K562 (cell line): ENCODE data around the gene ZDHHC18. TPM values are rescaled to one million over a fixed set of nuclear protein-coding genes. Genes with fewer than 3 reads are reported as not detected.

Experiments
- ARNT ChIP-seq, 2 experiments: fragments of 450-650 bp; IDR thresholded peaks; 2 replicates each; pipeline ENCODE4 v1.6.1; 2016; ENCODE audit warnings: mild to moderate bottlenecking in 1 of 2
- ASH1L ChIP-seq: fragments of 450-650 bp; IDR thresholded peaks from 2 replicates; pipeline ENCODE4 v1.6.1; 2018; ENCODE audit warnings: borderline replicate concordance, mild to moderate bottlenecking, low read depth; ENCODE audit not compliant: partially characterized antibody
- ATF7 ChIP-seq: fragments of 450-650 bp; IDR thresholded peaks from 2 replicates; pipeline ENCODE4 v1.7.1; 2014; ENCODE audit warnings: mild to moderate bottlenecking, moderate library complexity
- BACH1 ChIP-seq: fragments of 200-800 bp; sonication (Bioruptor generic); IDR thresholded peaks from 2 replicates; pipeline ENCODE4 v1.6.1; 2016; ENCODE audit warnings: missing genetic modification characterization, missing compliant biosample characterization
- CHD2 ChIP-seq: IDR thresholded peaks from 2 replicates; pipeline ENCODE4 v1.6.1; 2011; ENCODE audit warnings: low read depth, low read length
- DEAF1 ChIP-seq: fragments of 450-650 bp; formaldehyde crosslinking; IDR thresholded peaks from 2 replicates; pipeline ENCODE4 v1.4.0; 2020; ENCODE audit warnings: mild to moderate bottlenecking, moderate library complexity
- EZH2 ChIP-seq: IDR thresholded peaks from 2 replicates; pipeline ENCODE4 v1.6.1; 2012; ENCODE audit warnings: low read depth, mild to moderate bottlenecking, inconsistent platforms, low read length, borderline replicate concordance
- HCFC1 ChIP-seq: IDR thresholded peaks from 2 replicates; pipeline ENCODE4 v1.6.1; 2012; ENCODE audit warnings: low read depth, low read length, improper control_type of control experiment
- MCM5 ChIP-seq: fragments of 450-650 bp; IDR thresholded peaks from 2 replicates; pipeline ENCODE4 v1.6.1; 2016; ENCODE audit warnings: low read depth
- MCM7 ChIP-seq, 2 experiments: fragments of 450-650 bp; IDR thresholded peaks; 2 replicates each; pipeline ENCODE4 v1.6.1; 2016 to 2018
- MTA2 ChIP-seq: fragments of 450-650 bp; IDR thresholded peaks from 2 replicates; pipeline ENCODE4 v1.6.1; 2016; ENCODE audit warnings: low read depth
- NRF1 ChIP-seq, 2 experiments: fragments of 450-650 bp; IDR thresholded peaks in 1 of 2; conservative IDR thresholded peaks in 1 of 2; 2 replicates each; pipeline ENCODE4 v1.6.1; 2014; ENCODE audit warnings: mild to moderate bottlenecking in 2 of 2
- PTRF ChIP-seq: fragments of 450-650 bp; IDR thresholded peaks from 2 replicates; pipeline ENCODE4 v1.6.1; 2016; ENCODE audit warnings: mild to moderate bottlenecking, missing genetic modification characterization, missing compliant biosample characterization
- RBM25 ChIP-seq: fragments of 200-400 bp; formaldehyde crosslinking; IDR thresholded peaks from 2 replicates; pipeline ENCODE4 v1.6.1; 2018; ENCODE audit warnings: low read length, low read depth, moderate library complexity; ENCODE audit not compliant: severe bottlenecking
- RCOR1 ChIP-seq, 2 experiments: IDR thresholded peaks; 2 replicates each; pipeline ENCODE4 v1.6.1; 2012; ENCODE audit warnings: low read depth in 2 of 2, low read length in 2 of 2, borderline replicate concordance in 1 of 2, improper control_type of control experiment in 1 of 2
- ZNF316 ChIP-seq: fragments of 450-650 bp; IDR thresholded peaks from 2 replicates; pipeline ENCODE4 v1.6.1; 2016
- polyA plus RNA-seq, 8 experiments: library from polyadenylated mRNA; depleted of rRNA in 4 of 8; stranded (reverse) in 5 of 8; unstranded in 3 of 8; fragments of >200 nt; fragmentation: Nextera tagmentation in 2 of 8; fragmentation: Illumina TruSeq in 1 of 8; extraction: Ambion mirVana in 2 of 8; extraction: Trizol in 1 of 8; gene quantifications; 2 replicates each; pipeline versions ENCODE4 v1.2.1 to v1.2.3, GENCODE V29; 2011 to 2014; ENCODE audit warnings: inconsistent platforms in 1 of 8, missing spikeins in 1 of 8
- total RNA-seq, 7 experiments: library from RNA; depleted of rRNA in 6 of 7; stranded (reverse); fragments of >200 nt in 6 of 7; fragmentation: Illumina TruSeq in 2 of 7; extraction: Trizol in 2 of 7; gene quantifications; 2 replicates each; pipeline versions ENCODE4 v1.2.1 to v1.2.3, GENCODE V29; 2011 to 2021; ENCODE audit warnings: low replicate concordance in 1 of 7
- TF ChIP-seq, protein P1 (sequence below): fragments of 450-650 bp; IDR thresholded peaks from 2 replicates; pipeline ENCODE4 v1.6.1; 2016; ENCODE audit warnings: borderline replicate concordance
- TF ChIP-seq, protein P2 (sequence below): fragments of 450-650 bp; IDR thresholded peaks from 2 replicates; pipeline ENCODE4 v1.7.1; 2018; ENCODE audit warnings: mild to moderate bottlenecking, low read depth; ENCODE audit not compliant: partially characterized antibody

ZDHHC18 gene
- total and polyA plus RNA-seq, 9 of the 15 experiments (the other 6 are each of a cell fraction or from before 2014, with no cell fraction given) = 0.42 to 35.6 (median 15.8) TPM

GRCh38 chr1:26900001-26900814 lies 73.7 kb downstream of the ZDHHC18 start, which contains the start of gene GPATCH3 (continued):
- TF ChIP-seq, protein P1, sequence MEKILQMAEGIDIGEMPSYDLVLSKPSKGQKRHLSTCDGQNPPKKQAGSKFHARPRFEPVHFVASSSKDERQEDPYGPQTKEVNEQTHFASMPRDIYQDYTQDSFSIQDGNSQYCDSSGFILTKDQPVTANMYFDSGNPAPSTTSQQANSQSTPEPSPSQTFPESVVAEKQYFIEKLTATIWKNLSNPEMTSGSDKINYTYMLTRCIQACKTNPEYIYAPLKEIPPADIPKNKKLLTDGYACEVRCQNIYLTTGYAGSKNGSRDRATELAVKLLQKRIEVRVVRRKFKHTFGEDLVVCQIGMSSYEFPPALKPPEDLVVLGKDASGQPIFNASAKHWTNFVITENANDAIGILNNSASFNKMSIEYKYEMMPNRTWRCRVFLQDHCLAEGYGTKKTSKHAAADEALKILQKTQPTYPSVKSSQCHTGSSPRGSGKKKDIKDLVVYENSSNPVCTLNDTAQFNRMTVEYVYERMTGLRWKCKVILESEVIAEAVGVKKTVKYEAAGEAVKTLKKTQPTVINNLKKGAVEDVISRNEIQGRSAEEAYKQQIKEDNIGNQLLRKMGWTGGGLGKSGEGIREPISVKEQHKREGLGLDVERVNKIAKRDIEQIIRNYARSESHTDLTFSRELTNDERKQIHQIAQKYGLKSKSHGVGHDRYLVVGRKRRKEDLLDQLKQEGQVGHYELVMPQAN = peak; percentile 99
- TF ChIP-seq MCM5 (no peak), ASH1L (peak; percentile 49), MTA2 (no peak), CHD2 (peak; percentile 99), RBM25 (peak; percentile 90), DEAF1 (0 out of 2 replicates have a peak, but pooled peaks have one; percentile 32), RCOR1 (IDR thresholded peaks at IDR 0.05; ENCODE audit: borderline replicate concordance in 1 of 2, low read depth in 2 of 2, low read length in 2 of 2) (peak in 1 of 2 experiments; percentile 63; a peak in 1 of 4 replicates), ATF7 (peak; percentile 74), PTRF (tag) (no peak), MCM7 (IDR thresholded peaks at IDR 0.05) (no peak), ZNF316 (peak; percentile 26; the same call in 1 of the 2 replicates), EZH2 (no peak), NRF1 (conservative IDR thresholded peaks at IDR 0.05 in 1 of 2, IDR thresholded peaks at IDR 0.05 in 1 of 2) (peak; percentile 32 to 43; a peak in 3 of 4 replicates), HCFC1 (peak; percentile 84), BACH1 (tag) (no peak), ARNT (IDR thresholded peaks at IDR 0.05) (0 out of 4 replicates have a peak, but pooled peaks of 1 of the 2 experiments have one; percentile 33)
- TF ChIP-seq, protein P2, sequence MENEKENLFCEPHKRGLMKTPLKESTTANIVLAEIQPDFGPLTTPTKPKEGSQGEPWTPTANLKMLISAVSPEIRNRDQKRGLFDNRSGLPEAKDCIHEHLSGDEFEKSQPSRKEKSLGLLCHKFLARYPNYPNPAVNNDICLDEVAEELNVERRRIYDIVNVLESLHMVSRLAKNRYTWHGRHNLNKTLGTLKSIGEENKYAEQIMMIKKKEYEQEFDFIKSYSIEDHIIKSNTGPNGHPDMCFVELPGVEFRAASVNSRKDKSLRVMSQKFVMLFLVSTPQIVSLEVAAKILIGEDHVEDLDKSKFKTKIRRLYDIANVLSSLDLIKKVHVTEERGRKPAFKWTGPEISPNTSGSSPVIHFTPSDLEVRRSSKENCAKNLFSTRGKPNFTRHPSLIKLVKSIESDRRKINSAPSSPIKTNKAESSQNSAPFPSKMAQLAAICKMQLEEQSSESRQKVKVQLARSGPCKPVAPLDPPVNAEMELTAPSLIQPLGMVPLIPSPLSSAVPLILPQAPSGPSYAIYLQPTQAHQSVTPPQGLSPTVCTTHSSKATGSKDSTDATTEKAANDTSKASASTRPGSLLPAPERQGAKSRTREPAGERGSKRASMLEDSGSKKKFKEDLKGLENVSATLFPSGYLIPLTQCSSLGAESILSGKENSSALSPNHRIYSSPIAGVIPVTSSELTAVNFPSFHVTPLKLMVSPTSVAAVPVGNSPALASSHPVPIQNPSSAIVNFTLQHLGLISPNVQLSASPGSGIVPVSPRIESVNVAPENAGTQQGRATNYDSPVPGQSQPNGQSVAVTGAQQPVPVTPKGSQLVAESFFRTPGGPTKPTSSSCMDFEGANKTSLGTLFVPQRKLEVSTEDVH = peak; percentile 56
